HT-29 (cell line): ENCODE data around the gene NUPR1. TPM values are rescaled to one million over a fixed set of nuclear protein-coding genes. Genes with fewer than 3 reads are reported as not detected.
"Not testable (repeated sequence)": the region's sequence is repeated elsewhere in the genome, so short reads cannot be mapped to it uniquely, and the experiment has no call there.

Source experiments
- DNase-seq: peaks from one replicate; pipeline ENCODE4 v3.0.0-alpha.2; 2015; ENCODE audit warnings: low spot score
- total RNA-seq: library from RNA; depleted of rRNA; stranded (reverse); fragments of >200 nt; shearing (Covaris generic); gene quantifications from 2 replicates; pipeline ENCODE4 v1.2.3, GENCODE V29; 2014

The NUPR1 gene
- total RNA-seq, 1 experiment from 2014 or later: 0.56 TPM

DNA sequence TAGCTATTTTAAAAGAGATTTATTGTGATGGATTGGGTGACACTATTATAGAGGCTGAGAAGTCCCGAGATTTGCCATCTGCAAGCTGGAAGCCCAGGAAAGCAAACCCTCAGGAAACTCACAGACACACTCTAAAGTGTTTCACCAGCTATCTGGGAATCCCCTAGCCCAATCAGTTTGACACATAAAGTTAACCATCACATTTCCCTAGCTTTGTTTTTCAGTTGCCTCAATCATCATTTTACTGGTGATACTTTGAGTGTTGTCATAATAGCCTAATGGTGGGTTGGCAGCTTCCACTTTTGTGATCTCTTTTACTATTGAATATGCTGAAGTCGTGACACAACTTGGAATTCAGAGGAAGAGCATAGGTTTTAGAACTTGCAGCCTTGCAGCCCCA is 16.8 kb upstream of the NUPR1 start:
- no peak for DNase-seq

DNA sequence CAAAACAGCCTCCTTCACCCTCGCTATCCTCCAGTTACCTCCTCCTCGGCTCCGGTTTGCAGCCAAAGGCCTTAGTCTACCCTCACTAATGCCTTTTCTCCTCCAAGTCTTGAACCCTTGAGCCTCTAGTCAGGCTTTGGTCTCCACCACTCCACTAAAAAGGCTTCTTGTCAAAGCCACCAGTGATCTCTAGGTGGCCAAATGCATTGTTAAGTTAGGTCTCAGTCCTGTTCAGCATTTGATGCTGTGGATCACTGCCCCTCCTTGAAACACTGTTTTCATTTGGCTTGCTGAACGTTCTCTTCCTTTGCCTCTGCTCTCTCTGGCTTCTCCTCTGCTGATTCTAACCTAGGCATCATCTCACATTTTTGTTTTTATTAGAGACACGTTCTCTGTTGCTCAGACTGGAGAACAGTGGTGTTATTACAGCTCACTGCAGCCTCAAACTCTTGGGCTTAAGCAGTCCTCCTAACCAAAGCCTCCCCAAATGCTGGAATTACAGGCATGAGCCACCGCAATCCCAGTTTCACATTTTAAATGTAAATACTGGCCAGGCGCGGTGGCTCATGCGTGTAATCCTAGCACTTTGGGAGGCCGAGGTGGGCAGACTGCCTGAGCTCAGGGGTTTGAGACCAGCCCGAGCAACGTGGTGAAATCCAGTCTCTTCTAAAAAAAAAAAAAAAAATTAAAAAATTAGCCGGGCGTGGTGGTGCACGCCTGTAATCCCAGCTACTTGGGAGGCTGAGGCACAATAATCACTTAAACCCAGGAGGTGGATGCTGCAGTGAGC is 16.1 kb upstream of the NUPR1 start:
- no peak for DNase-seq

DNA sequence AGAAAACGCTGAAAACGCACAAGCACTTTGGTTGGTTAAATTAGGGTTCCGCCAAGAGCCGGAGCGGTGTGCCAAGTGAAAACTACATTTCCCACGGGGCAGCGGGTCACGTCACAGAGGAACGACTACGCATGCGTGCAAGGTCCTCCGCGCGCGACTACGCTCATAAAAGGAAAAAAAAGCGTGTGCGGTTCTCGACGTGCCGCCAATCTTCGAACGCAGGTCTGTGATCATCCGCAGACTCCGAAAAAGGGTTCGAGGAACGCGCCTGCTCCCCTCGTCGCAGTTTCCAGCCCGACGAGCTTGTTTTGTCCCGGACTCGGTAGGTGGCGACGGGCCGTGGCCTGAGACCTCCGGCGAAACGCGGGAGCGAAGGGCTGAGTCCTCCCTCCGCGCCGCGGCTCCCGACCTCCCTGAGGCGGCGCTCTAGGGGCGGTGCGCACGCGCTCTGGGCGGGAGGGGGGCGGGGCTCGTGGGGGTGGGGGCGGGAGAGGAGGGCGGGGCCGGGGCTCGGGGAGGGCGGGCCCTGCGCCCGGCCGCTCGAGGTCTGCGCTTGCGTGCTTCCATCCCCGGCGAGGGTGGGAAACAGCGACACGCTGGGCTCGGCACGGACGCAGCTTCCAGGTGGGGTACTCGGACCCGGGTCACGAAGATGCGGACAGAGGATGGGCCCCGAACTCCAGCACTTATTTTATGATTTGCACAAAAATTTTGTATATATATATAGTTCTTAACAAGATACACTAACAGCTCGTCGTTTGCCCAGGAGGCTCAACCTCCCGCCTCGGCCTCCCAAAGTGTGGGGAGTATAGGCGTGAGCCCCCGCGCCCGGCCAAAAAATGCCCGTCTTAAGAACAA is 15.2 kb upstream of the NUPR1 start, which contains the start of gene SGF29:
SGF29 (plus strand) TSS at position 145 of the 858 bp plus-strand sequence. CDS start 27,150 bp downstream, outside the sequence.
- peak; percentile 92 for DNase-seq

DNA sequence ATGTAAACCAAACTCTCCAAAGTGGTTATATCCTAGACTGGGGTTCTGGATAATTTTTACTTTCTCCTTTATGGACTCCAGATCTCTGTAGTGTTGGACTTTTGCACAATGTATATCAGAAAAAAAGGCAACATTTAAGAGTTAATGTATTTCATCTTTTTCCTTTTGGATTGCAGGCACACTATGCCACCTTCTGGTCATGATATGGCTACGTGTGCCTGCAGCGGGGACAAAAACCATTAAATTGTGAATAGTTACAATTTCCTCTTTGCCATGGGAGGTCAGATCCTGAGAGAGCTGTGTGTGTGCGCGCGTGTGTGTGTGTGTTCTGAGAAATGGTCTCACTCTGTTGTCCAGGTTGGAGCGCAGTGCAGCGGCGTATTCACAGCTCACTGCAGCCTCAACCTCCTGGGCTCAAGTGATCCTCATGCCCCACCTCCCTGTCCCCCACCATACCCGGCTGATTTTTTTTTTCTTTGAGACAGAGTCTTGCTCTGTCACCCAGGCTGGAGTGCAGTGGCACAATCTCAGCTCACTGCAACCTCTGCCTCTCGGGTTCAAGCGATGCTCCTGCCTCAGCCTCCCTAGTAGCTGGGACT is 10.6 kb upstream of the NUPR1 start:
- DNase-seq: peak; percentile 44

DNA sequence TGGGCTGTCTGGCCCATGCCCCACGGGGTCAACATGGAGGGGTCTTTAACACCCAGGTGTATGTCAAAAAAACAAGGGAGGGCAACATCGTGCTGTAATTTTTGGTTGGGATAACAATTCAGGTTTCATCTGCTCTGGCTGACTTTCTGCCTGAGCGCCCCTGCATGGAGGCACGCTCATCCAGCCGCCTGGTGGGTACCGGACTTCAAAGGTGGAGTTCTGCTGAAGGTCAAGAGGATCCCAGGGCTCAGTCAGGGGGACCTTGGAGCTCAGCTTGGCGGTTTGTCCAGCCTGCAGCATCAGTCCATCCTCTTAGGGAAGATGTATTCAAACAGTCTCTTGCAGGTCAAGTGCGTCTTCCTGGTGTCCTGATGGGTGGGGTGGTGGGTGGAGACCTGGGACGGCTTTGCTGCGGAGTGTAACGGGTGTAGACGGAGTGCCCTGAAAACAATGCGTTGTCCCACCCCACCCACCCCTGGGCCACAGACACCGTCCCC is 9.6 kb upstream of the NUPR1 start:
- DNase-seq: no peak

DNA sequence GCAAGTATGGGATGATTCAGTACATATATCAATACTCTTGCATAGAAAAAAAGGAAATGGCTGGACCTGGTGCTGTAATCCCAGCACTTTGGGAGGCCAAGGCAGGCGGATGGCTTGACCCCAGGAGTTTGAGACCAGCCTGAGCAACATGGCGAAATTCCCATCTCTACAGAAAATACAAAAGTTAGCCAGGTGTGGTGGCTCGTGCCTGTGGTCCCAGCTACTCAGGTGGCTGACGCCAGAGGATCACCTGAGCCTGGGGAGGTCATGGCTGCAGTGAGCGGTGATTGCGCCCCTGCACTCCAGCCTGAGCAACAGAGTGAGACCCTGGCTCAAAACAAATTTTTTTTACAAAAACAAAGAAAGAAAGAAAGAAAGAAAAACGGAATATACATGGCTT is 7.9 kb upstream of the NUPR1 start:
- DNase-seq: no peak

DNA sequence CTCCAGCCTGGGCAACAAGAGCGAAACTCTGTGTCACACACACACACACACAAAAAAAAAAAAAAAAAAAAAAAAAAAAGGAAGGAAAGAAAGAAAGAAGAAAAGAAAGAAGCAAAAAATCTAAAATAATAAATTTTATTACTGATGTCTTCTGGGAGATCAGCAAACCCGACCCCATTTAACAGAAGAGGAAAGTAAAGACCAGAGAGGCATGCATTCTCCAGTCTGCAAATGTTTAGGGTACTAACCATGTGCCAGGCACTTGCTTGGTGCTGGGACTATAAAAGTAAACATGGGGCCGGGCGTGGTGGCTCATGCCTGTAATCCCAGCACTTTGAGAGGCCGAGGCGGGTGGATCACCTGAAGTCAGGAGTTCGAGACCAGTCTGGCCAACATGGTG is 7.2 kb upstream of the NUPR1 start:
- DNase-seq: not testable (repeated sequence)

DNA sequence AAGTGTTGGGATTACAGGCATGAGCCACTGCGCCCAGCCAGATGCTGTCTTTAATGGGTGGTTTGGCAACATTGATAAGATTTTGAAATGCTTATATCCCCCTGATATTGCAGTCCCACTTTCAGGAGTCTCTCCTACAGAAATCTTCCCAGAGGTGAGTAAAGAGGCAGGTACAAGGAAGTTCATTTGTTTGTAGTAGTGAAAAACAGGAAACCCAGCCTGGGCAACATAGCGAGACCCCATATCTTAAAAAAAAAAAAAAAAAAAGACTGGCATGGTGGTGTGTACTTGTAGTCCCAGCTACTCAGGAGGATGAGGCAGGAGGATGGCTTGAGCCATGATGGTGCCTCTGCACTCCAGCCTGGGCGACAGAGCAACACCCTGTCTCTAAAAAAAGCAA is 6.2 kb upstream of the NUPR1 start:
- DNase-seq: no peak

DNA sequence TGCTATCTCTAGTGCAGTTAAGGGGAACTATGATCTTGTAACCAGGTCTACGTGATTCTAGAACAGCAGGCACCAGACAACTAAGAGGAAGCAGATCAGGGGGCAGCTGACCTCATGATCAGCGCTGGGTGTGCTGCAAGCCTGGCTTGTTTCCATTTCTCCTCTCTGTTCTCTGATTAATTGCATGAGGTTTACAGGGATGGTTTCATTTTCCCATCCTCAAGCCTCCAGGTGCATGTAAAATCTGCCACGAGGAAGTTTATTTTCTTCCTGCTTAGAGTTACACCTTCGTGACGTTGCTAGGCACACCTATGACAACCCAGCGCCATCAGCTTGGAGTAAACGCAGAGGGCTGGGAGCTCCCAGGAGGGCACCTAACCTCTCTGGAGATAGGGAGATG is 4.3 kb upstream of the NUPR1 start:
- peak; percentile 45 for DNase-seq

DNA sequence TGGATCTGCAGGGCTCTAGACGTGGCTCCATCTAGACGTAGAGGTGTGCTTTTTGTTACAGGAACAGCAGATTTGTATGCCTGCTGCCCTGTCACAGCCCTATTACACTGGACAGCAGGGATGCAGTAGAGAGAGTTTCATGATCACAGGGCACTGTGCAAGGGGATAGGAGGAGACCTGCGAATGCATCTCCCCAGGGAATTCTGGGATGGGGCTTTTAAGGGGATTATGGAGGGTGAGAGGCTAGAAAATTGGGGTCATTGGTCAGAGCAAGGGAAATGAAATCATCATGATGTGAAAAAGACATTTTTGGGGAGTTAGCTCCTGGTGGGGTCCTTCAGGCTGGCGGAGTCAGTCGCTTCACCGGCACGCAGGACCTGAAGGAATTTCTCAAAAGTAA is 3.9 kb upstream of the NUPR1 start:
- DNase-seq: no peak

DNA sequence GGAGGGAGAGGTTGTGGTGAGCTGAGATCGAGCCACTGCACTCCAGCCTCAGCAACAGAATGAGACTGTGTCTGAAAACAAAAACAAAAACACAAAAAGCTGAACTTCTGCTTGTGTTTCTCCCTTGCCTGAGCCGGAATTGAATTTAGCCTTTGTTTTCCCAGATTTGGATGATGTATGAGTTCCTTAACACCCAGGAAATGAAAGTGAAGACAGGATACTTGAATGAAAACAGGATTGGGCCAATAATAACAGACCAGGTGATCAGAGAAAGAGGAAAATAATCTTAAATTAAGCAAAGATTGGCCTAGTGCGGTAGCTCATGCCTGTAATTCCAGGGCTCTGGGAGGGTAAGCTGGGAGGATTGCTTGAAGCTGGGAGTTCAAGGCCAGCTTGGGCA is 1.6 kb upstream of the NUPR1 start:
- no peak for DNase-seq

DNA sequence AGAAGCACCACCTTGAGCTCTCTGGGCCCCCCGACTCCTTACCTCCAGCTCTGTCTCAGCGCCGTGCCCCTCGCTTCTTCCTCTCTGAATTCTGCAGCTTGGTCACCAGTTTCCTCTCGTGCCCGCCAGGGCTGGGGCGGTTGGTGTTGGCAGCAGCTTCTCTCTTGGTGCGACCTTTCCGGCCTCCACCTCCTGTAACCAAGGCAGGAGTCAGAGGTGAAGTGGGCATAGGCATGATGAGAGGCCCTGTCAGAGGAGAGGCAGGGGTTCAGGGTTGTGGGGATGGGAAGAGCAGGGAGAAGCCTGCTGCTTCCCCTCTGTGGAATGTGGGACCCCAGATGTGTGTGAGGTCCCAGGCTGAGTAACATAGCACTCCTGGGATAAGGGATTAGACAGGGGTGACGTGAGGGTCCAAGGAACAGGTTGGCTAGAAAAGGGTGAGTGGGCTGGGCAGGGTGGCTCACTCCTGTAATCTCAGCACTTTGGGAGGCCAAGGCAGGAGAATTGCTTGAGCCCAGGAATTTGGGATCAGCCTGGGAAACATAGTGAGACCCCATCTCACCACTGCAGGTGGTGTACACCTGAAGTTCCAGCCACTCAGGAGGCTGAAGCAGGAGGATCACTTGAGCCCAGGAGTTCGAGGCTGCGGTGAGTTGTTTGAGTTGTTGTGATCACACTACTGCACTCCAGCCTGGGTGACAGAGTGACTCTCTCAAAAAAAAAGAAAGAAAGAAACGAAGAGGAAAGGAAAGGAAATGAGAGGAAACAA is 626 bp downstream of the NUPR1 start:
- DNase-seq: no peak

DNA sequence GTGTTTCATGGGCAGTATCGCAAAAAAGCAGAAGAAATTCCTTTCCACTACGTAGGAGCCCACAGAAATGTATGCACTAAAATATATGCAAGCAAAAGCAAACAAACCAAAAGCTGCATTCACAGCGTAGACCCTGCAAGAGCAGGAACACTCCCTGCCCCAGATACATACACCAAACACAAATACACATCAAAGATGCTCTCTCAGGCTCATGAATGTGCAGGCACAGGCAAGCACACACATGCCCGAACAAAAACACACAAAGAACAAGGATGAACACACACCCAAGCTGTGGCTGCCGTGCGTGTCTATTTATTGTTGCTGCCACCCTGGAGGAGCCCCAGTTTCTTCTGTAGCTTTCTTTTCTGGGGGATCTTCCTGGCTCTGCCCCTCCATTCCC is 1.7 kb downstream of the NUPR1 start:
- no peak for DNase-seq

DNA sequence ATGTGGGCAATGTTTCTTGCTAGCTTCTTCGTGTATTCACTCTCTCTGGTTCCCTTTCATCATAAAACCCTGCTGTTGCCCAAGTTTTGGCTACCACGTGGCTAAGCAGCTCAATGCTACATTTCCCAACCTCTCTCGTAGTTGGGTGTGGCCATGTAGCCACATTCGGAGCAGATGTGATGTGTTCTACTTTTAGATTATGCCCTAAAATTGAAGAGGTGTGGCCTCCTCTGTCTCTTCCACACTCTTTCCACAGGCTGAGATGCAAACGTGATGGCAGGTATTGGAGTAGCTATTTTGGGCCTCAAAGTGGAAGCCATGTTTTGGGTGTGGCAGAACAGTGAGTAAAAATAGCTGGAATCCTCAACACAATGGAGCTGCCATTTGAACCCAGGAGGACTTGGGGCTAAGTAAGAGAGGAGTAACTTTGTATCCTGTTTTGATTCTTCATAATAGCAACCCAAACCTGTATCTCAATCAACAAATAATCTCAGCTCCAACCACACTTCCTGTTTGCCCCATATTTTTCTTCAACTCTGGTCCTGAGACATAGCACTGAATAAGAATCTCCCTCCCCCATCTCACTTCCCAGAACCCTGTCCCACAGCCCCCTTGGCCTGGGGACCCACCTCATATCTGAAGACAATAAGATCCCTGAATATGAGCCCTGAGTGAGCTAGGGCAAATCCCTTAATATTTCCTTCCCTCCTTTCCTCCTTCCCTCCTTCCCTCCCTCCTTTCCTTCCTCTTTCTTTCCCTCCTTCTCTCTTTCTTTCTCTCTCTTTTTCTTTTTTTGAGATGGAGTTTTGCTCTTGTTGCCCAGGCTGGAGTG is 4.0 kb downstream of the NUPR1 start:
- no peak for DNase-seq

DNA sequence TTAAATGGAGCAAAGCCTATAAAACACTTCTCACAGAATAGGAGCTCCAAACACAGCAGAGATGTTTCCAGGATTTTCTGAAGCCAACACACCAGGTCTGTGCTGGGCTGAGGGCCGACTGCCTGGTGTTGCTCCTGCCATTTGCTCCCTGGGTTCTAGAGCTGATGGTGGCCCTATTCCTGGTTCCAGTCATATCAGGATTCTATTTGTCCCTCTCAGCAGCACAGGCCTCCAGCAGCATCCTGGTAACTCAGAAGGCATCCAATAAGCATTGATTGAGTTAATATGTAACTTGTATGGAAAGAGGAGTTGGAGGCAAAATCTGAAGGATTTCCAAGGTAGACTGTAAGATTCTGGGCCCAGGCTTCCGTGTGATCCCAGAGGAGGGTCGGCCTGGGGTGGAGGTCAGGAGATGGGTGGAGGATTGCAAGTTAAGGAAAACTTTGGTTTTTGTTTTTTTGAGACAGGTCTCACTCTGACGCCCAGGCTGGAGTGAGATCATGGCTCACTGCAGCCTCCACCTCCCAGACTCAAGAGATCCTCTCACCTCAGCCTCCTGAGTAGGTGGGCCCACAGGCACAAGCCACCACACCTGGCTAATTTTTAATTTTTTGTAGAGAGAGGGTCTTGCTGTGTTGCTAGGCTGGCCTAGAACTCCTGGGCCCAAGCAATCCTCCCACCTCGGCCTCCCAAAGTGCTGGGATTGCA is 5.7 kb downstream of the NUPR1 start:
- no peak for DNase-seq

DNA sequence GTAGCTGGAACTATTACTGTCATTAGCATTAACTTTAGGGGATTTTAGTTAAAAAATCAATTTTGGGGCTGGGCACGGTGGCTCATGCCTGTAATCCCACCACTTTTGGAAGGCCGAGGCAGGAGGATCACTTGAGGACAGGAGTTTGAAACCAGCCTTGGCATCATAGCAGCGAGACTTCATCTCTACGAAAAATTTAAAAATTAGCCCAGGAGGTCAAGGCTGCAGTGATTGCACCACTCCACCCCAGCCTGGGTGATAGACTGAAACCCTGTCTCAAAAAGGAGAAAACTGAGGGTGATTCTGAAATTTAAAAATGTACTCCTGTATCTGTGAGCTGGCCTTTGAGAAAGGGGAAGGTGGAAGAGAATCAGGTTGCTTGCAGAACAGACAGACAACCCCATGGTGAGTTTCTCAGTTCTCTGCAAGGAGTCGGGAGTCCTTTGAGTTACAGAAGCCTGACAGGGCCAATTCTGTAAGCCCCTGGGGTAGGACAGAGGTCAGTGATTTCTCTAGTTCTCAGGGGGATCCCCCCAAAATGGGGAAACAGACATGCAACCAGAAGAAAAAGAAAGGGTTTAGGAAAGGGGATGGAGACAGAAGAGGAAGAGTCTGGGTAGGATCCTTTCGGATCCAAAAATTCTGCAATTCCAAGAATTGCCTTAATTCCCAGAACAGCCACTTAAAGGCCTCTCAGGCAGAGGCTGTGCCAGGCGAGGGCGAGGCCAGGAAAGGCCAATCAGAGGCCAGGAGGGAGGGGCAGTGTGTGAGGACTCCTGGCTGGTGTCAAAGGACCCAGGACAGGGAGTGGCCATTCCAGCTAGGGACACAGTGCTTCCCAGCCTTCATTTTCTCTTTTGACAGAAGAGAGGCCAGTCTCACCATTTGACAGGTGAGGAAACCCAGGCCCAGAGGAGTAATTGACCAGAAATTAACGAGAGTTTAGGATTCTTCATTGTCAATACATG is 6.7 kb downstream of the NUPR1 start:
- DNase-seq: peak; percentile 31

DNA sequence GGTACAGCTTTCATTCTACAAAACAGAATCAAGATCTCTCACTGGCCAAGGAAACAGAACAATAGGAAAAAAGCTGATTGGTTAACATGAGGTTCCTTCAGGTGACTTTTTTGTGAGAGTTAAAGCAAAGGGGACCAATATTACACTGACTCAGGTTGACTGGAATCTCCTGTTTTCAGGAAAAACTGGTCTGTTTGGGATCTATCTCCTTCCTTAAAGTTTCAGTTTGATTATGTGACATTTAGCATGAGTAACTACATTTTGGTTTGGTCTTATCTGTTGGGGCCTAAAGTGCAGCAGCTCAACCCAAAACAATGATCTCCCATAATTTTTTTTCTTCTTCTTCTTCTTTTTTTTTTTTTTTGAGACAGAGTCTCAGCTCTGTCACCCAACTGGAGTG is 9.7 kb downstream of the NUPR1 start:
- DNase-seq: no peak

DNA sequence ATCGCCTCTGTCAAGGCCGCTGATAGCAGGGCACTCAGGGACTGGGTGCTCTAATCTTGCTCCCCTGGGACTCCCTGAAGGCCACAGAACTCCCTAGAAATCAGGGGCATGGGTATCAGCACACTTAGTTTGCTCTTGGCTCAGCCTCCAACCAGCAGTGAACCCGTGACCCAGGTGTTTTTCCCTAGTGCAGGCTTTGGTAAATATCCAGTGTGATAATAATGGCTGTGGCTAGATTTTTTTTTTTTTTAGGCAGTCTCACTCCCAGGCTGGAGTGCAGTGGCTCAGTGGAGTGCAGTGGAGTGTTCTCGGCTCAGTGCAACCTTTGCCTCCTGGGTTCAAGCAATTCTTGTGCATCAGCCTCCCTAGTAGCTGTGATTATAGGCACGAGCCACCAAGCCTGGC is 10.3 kb downstream of the NUPR1 start:
- DNase-seq: no peak

DNA sequence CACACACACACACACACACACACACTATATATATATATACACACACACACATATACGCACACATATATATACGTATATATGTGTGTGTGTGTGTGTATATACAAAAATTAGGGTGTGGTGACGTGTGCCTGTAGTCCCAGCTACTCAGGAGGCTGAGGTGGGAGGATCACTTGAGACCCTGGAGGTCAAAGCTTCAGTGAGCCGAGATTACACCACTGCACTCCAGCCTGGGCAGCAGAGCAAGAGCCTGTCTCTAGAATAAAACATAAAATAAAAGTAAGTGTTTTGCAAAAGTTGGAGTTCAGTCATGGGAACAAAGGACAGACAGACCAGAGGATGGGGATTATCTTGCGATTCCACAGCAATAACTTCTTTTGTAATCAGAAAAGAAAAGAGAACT is 10.8 kb downstream of the NUPR1 start:
- DNase-seq: no peak
